GM19099 (cell line): ENCODE measurements around the gene PPM1M.

Experiments used
- POLR2A ChIP-seq: IDR thresholded peaks from 3 replicates; pipeline ENCODE4 v1.6.1; 2011; ENCODE audit warnings: low read depth; ENCODE audit not compliant: insufficient read length; ENCODE audit errors: extremely low read depth

Gene PPM1M

GRCh38 chr3:52233968-52234367 is 11.6 kb upstream of the PPM1M start:
- TF ChIP-seq POLR2A, result no peak

DNA sequence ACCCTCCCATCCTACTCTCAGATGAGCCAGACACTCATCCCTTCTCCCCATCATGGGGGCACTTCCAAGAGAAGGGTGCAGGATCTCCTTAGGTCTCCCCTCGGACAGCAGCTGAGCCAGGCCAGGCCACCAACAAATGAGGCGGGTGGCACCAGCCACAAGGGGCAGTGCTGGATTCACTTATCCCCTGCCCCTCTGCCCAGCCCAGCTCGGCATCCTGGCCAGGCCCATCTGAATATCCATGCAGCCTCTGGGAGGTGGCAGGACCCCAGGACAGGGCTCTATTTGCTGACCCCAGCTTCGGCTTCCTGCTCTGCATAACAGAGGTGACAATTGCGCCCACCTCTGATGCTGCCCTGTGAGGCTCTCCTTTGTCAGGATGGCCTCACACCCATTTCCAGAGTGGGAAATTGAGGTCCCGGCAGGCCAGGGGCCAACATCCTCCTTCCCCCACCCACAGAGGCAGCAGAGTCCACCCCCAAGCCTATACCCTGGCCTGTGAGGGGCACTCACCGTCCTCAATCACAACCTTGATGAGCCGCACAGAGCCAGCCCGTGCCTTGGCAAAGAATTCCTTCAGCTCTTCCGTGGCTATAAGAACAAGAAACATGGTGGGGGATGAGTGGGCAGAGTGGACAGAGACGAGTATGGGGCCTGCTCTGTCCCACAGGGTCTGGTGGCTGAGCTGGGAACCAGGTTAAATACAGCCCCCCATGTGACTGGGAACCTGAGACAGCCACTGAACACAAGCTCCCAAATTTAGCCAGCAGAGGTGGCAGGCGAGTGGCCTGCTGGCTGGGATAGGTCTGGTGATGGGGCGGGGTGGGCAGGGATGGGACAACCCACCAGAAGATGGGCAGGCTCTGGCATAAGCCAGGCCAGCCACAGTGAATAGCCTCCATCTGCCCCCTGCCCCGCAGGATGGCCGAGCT is 10.8 kb upstream of the PPM1M start:
- no peak for TF ChIP-seq POLR2A

GRCh38 chr3:52236424-52236886 is 9.1 kb upstream of the PPM1M start:
- no peak for TF ChIP-seq POLR2A

DNA sequence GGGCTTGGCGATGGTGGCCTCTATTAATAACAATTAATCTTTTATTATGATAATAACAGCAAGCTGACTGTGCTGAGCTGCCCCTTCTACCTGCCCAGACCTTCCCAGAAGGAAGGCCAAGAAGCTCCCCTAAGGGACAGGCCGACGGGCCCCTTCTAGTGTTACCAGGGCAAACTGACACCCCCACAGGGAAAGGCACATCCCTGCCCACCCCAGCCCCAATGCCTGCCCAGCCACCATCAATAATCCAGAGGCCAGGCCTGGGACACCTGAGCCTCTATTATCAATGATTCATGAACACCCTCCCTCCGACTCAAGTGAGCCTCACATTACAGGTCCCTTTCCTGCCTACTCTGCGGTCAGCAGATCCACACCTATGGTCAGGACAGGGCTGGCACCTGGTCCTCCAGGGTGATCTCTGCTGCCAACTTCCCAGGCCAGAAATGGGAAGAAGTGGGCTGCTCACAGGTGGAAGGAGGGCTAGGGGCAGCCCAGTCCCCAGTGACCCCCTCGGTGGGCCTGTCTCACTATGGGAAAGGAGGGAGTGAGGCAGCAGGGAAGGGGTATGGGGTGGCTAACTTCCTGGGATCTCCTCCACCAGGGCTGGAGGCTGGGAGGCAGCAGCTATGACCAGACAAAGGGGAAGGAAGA is 8.4 kb upstream of the PPM1M start:
- TF ChIP-seq POLR2A, result no peak

DNA sequence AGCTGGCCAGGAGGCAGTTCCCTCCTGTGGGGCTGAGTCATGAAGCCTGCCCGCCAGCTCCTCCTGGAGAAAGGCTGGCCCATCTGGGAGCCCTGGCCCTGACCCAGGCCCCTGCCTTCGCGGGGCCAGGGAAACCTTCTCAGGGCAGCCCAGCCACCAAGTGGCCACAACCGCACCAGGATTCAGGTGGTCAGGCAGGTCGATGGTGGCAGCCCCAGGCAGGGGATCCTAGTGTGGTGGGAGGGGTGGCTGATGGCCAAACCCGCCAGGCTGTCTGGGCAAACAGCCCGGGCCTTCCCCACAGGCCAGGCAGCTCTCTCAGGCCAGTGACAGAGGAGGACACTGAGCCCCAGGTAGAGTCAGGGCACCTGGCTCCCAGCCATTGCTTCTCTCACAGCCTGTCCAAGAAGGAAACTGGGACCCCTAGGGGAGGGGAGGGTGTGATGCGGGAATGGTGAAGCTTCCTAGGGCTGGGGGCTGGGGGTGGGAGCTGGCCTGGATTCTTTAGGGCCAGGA is 7.8 kb upstream of the PPM1M start:
- TF ChIP-seq POLR2A, result no peak

GRCh38 chr3:52238193-52238760 is 7.3 kb upstream of the PPM1M start:
- TF ChIP-seq POLR2A, result no peak

DNA sequence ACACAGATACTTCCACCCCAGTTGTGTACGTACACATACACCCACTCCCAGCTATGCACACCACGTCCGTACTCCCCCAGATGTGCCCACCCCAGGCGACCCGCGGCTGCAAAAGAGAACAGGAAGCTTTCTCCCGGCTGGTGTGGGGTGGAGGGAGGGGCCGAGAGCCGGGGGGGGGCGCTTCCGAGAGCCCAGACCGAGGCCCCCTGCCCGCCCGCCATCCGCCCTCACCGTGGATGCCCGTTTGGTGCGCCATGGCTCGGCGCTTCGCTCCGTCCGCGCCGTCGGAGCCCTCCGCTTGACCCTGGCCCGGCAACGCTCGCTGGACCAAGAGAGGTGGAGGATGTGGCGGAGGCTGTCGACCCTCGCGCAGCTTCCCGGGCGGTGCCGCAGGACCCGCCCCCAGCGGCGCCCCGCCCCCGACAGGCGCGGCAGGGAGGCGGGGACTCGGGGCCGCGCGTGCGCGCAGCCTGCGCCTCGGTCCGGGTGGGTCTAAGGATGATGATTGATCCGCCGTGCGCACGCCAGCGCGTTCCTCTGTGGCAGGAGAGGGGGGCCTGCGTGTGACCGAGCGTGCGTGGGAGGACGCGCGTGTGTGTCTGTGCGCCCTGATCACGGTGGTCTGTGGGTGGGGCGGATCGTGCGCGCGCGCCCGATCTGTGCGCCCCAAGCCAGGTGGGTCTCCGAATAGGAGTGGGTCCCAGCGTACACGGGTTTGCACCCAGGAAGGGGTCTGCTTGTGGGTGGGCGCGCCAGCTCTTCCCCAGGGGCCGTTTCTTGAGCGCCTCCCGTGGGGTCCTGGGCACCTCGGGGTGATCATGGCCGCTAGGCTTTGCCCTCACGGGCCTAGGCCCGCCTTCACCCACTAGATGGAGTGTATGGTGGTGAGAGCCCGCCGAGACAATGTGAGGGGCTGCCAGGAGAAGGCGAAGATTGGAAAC is 6.5 kb upstream of the PPM1M start, which contains the start of gene TWF2:
Gene TWF2 (minus strand): TSS at position 398 of the 941 bp plus-strand sequence. CDS start 142 bp downstream, at position 256.
- peak; percentile 94 for TF ChIP-seq POLR2A

DNA sequence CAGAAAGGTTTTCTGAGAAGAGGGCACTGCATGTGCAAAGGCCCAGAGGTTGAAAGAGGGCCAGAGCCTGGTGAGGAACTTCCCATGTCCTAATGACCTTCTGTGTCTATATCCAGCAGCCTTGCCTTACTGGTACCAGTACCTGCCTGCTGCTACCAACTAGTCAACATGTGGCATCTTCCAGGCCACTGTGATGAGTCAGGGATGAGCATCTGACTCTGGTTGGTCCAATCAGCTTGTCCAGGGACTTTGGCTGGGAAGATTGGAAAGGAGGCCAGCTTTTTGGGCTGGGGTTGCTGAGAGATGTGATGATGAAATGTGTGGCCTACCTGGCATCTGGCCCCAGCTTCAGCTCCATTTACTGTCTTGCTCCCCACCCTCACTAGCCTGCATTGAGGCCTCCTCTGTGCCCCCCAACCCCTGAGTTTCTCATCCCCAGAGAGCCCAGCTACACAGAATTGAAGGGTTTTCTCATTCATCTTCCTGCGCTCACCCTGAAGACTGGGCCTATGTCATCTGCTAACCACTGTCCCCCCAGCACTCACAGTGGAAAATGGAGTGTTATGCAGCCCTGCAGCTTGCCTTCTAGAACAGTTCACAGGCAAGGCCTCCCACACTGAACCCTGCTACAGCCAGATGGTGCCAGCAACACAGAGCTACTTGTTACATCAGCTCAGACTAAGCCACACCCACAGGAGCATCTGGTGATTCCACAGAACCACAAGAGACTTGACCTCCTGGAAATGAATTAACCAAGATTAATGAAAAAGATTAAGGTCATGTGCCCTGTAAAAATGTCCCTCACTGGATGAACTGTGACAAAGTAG is 5.3 kb upstream of the PPM1M start:
- TF ChIP-seq POLR2A, result no peak

GRCh38 chr3:52240886-52241370 is 4.6 kb upstream of the PPM1M start:
- TF ChIP-seq POLR2A, result no peak

GRCh38 chr3:52242039-52242438 is 3.5 kb upstream of the PPM1M start:
- no peak for TF ChIP-seq POLR2A

- no peak for TF ChIP-seq POLR2A
These were observed 1.5 kb upstream of the PPM1M start for GRCh38 chr3:52243791-52244628.

DNA sequence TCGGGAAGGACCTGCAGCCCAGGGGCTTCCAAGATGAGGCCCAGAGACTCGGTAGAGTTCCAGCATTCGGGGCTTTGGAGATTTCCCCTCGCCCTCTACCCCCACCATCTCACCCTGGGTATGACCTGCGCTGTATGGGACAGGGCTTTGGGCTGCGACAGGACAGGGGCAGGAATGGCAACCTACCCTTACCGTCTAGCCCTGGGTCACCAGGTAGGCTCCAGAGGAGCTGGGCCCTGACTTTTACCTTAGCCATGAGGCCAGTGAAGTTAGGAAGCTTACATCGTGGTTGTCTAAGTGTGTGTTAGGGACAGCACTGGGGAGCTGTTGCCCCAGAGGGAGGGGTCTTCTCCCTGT is 683 bp downstream of the PPM1M start:
- TF ChIP-seq POLR2A, result no peak
